Dedifferentiated amniotic fluid mesenchymal stem cell (primary cell): ENCODE results near the gene COL7A1.

Source experiments
- DNase-seq: peaks from one replicate; pipeline ENCODE4 v3.0.0-alpha.2; 2016; ENCODE audit errors: extremely low spot score

COL7A1 gene

GRCh38 chr3:48595075-48595525 lies at the start of gene COL7A1:
TSS of gene COL7A1 (minus strand) at chr3:48595329. CDS start at chr3:48595159, 170 bp downstream.
- DNase-seq = no peak

- DNase-seq = no peak
These were observed 47.5 kb upstream of the COL7A1 start for GRCh38 chr3:48642605-48643004.

GRCh38 chr3:48641396-48641795 lies 46.3 kb upstream of the COL7A1 start:
- no peak for DNase-seq

- no peak for DNase-seq
These were observed 44.9 kb upstream of the COL7A1 start for GRCh38 chr3:48639944-48640606.

- DNase-seq = no peak
These were observed 42.2 kb upstream of the COL7A1 start for GRCh38 chr3:48637305-48637704.

- DNase-seq = no peak
These were observed 41.1 kb upstream of the COL7A1 start for GRCh38 chr3:48636149-48636655.

- peak; percentile 95 for DNase-seq
These were observed 40.3 kb upstream of the COL7A1 start, which contains the start of gene SLC26A6 for GRCh38 chr3:48635222-48636021. TSS of gene SLC26A6 (minus strand) at chr3:48635461. CDS start at chr3:48635393, 68 bp downstream.

GRCh38 chr3:48634661-48635221 lies 39.6 kb upstream of the COL7A1 start:
- peak; percentile 25 for DNase-seq

- no peak for DNase-seq
These were observed 38.6 kb upstream of the COL7A1 start for GRCh38 chr3:48633743-48634142.

- no peak for DNase-seq
These were observed 38.1 kb upstream of the COL7A1 start for GRCh38 chr3:48633256-48633655.

GRCh38 chr3:48631516-48632448 lies 36.7 kb upstream of the COL7A1 start:
- DNase-seq = no peak

- no peak for DNase-seq
These were observed 35.7 kb upstream of the COL7A1 start for GRCh38 chr3:48630833-48631232.

- DNase-seq = no peak
These were observed 35.3 kb upstream of the COL7A1 start for GRCh38 chr3:48630407-48630806.

- no peak for DNase-seq
These were observed 34.8 kb upstream of the COL7A1 start for GRCh38 chr3:48629894-48630293.

- DNase-seq = no peak
These were observed 33.3 kb upstream of the COL7A1 start for GRCh38 chr3:48628277-48629017.

GRCh38 chr3:48625600-48625999 lies 30.5 kb upstream of the COL7A1 start:
- no peak for DNase-seq

GRCh38 chr3:48624767-48625166 lies 29.6 kb upstream of the COL7A1 start:
- DNase-seq = no peak

GRCh38 chr3:48623851-48624547 lies 28.9 kb upstream of the COL7A1 start:
- DNase-seq = no peak

GRCh38 chr3:48621461-48621869 lies 26.3 kb upstream of the COL7A1 start, which contains the start of gene TMEM89:
TSS of gene TMEM89 (minus strand) at chr3:48621769. CDS start at chr3:48621756, 13 bp downstream.
- DNase-seq = no peak
